Fibroblast of mammary gland (primary cell): ENCODE results near the gene IL36B.

Experiments used
- DNase-seq: peaks from one replicate; pipeline ENCODE4 v3.0.0-alpha.2; 2010; ENCODE audit warnings: low read depth
- H3K4me3 ChIP-seq: 2 replicates; pipeline ENCODE4 v1.5.1; 2011; ENCODE audit warnings: low read depth, mild to moderate bottlenecking, low read length, moderate library complexity; ENCODE audit not compliant: control insufficient read depth
- CTCF ChIP-seq: conservative IDR thresholded peaks from 2 replicates; pipeline ENCODE4 v1.5.1; 2011; ENCODE audit warnings: low read depth, low read length, inconsistent platforms; ENCODE audit not compliant: control insufficient read depth, insufficient read depth

The IL36B gene

GRCh38 chr2:113028112-113028511, 24.6 kb downstream of the IL36B start:
- no peak for TF ChIP-seq CTCF
- H3K4me3 ChIP-seq: no peak overlapping the region
- DNase-seq: no peak

- DNase-seq: no peak
- H3K4me3 ChIP-seq: no peak overlapping the region
- no peak for TF ChIP-seq CTCF
Observed at GRCh38 chr2:113027691-113028090, 25.0 kb downstream of the IL36B start.

GRCh38 chr2:113025737-113026136, 26.9 kb downstream of the IL36B start:
- DNase-seq: no peak
- H3K4me3 ChIP-seq: no peak overlapping the region
- no peak for TF ChIP-seq CTCF

- H3K4me3 ChIP-seq: no peak overlapping the region
- TF ChIP-seq CTCF: no peak
- DNase-seq: no peak
Observed at GRCh38 chr2:113024764-113025163, 27.9 kb downstream of the IL36B start.

GRCh38 chr2:113021312-113021711, 31.4 kb downstream of the IL36B start:
- no peak for DNase-seq
- H3K4me3 ChIP-seq: no peak overlapping the region
- TF ChIP-seq CTCF: no peak

- H3K4me3 ChIP-seq: no peak overlapping the region
- TF ChIP-seq CTCF: no peak
- no peak for DNase-seq
Observed at GRCh38 chr2:113018509-113018908, 34.2 kb downstream of the IL36B start.

GRCh38 chr2:113015655-113016054, 37.0 kb downstream of the IL36B start:
- no peak overlapping the region for H3K4me3 ChIP-seq
- no peak for TF ChIP-seq CTCF
- DNase-seq: no peak
